ENCODE data around the gene GABRB1.

Gene GABRB1

GRCh38 chr4:47050761-47051725 lies 19.7 kb downstream of the GABRB1 start:
- DNase-seq, result no peak

- no peak for DNase-seq
Measured at GRCh38 chr4:47053485-47053884, 22.1 kb downstream of the GABRB1 start.

GRCh38 chr4:47054130-47054529 lies 22.8 kb downstream of the GABRB1 start:
- no peak for DNase-seq

GRCh38 chr4:47057991-47058390 lies 26.6 kb downstream of the GABRB1 start:
- DNase-seq, result no peak

- DNase-seq, result no peak
Measured at GRCh38 chr4:47060561-47060960, 29.2 kb downstream of the GABRB1 start.

- no peak for DNase-seq
Measured at GRCh38 chr4:47061435-47061834, 30.1 kb downstream of the GABRB1 start.

GRCh38 chr4:47065051-47065481 lies 33.7 kb downstream of the GABRB1 start:
- no peak for DNase-seq

GRCh38 chr4:47068986-47069385 lies 37.6 kb downstream of the GABRB1 start:
- no peak for DNase-seq

- DNase-seq, result no peak
Measured at GRCh38 chr4:47071901-47072341, 40.6 kb downstream of the GABRB1 start.

- no peak for DNase-seq
Measured at GRCh38 chr4:47073647-47074046, 42.3 kb downstream of the GABRB1 start.

GRCh38 chr4:47074816-47075215 lies 43.4 kb downstream of the GABRB1 start:
- no peak for DNase-seq

- DNase-seq, result no peak
Measured at GRCh38 chr4:47075262-47075661, 43.9 kb downstream of the GABRB1 start.

- no peak for DNase-seq
Measured at GRCh38 chr4:47075919-47076318, 44.6 kb downstream of the GABRB1 start.

- DNase-seq, result no peak
Measured at GRCh38 chr4:47084111-47084510, 52.7 kb downstream of the GABRB1 start.

- no peak for DNase-seq
Measured at GRCh38 chr4:47084795-47085194, 53.4 kb downstream of the GABRB1 start.

GRCh38 chr4:47088298-47088697 lies 56.9 kb downstream of the GABRB1 start:
- DNase-seq, result no peak

GRCh38 chr4:47095884-47096283 lies 64.5 kb downstream of the GABRB1 start:
- DNase-seq, result no peak

- DNase-seq, result no peak
Measured at GRCh38 chr4:47101453-47101852, 70.1 kb downstream of the GABRB1 start.

GRCh38 chr4:47104986-47105385 lies 73.6 kb downstream of the GABRB1 start:
- no peak for DNase-seq

GRCh38 chr4:47106561-47106960 lies 75.2 kb downstream of the GABRB1 start:
- no peak for DNase-seq

GRCh38 chr4:47109379-47109778 lies 78.0 kb downstream of the GABRB1 start:
- no peak for DNase-seq

GRCh38 chr4:47110546-47111132 lies 79.3 kb downstream of the GABRB1 start:
- no peak for DNase-seq

- DNase-seq, result no peak
Measured at GRCh38 chr4:47118192-47118929, 87.0 kb downstream of the GABRB1 start.

GRCh38 chr4:47120783-47121182 lies 89.4 kb downstream of the GABRB1 start:
- DNase-seq, result no peak

Measured in GDM1 (cell line).